H9 (cell line): ENCODE results near the gene FOXF2. TPM values are rescaled to one million over a fixed set of nuclear protein-coding genes. Genes with fewer than 3 reads are reported as not detected.
A peak's percentile ranks its signal among the peaks of the same experiment; 100 is the strongest.

Experiments used
- DNase-seq: peaks from one replicate; pipeline ENCODE4 v3.0.0-alpha.2; 2017
- H2AFZ ChIP-seq: one replicate; pipeline ENCODE4 v1.6.1; 2013; ENCODE audit warnings: mild to moderate bottlenecking, low read length, control low read depth, moderate library complexity
- H2AK5ac ChIP-seq: 2 replicates; pipeline ENCODE4 v1.6.1; 2013; ENCODE audit warnings: low read length, control low read depth, mixed read lengths; ENCODE audit not compliant: insufficient read length
- H2BK120ac ChIP-seq: one replicate; pipeline ENCODE4 v1.6.1; 2013; ENCODE audit warnings: low read depth, mild to moderate bottlenecking, low read length, control low read depth, inconsistent platforms; ENCODE audit not compliant: poor library complexity, severe bottlenecking
- H2BK12ac ChIP-seq: 2 replicates; pipeline ENCODE4 v1.6.1; 2013; ENCODE audit warnings: low read length, control low read depth, mixed read lengths, low read depth; ENCODE audit not compliant: insufficient read length
- H2BK15ac ChIP-seq: 2 replicates; pipeline ENCODE4 v1.6.1; 2013; ENCODE audit warnings: low read depth, low read length, control low read depth
- H2BK20ac ChIP-seq: one replicate; pipeline ENCODE4 v1.6.1; 2013; ENCODE audit warnings: low read depth, mild to moderate bottlenecking, low read length, control low read depth, inconsistent platforms; ENCODE audit not compliant: poor library complexity, severe bottlenecking
- H2BK5ac ChIP-seq: 2 replicates; pipeline ENCODE4 v1.6.1; 2013; ENCODE audit warnings: low read length, control low read depth, mixed read lengths; ENCODE audit not compliant: insufficient read length
- H3K14ac ChIP-seq: 2 replicates; pipeline ENCODE4 v1.6.1; 2013; ENCODE audit warnings: low read length, control low read depth; ENCODE audit not compliant: insufficient read depth
- H3K18ac ChIP-seq: 2 replicates; pipeline ENCODE4 v1.6.1; 2013; ENCODE audit warnings: low read depth, mild to moderate bottlenecking, mixed read lengths, low read length, control low read depth; ENCODE audit not compliant: insufficient read length
- H3K23ac ChIP-seq: 2 replicates; pipeline ENCODE4 v1.6.1; 2013; ENCODE audit warnings: low read length, control low read depth, mixed read lengths, low read depth; ENCODE audit not compliant: insufficient read length
- H3K23me2 ChIP-seq: 2 replicates; pipeline ENCODE4 v1.6.1; 2013; ENCODE audit warnings: low read depth, mild to moderate bottlenecking, mixed read lengths, low read length, control low read depth; ENCODE audit not compliant: insufficient read length, poor library complexity, severe bottlenecking
- H3K27ac ChIP-seq: 2 replicates; pipeline ENCODE4 v1.5.1; 2013; ENCODE audit warnings: low read length, control low read depth, mixed read lengths, low read depth; ENCODE audit not compliant: insufficient read length
- H3K27me3 ChIP-seq: 2 replicates; pipeline ENCODE4 v1.6.1; 2013; ENCODE audit warnings: low read length, control low read depth, inconsistent platforms; ENCODE audit not compliant: insufficient read depth
- H3K4ac ChIP-seq: 2 replicates; pipeline ENCODE4 v1.6.1; 2013; ENCODE audit warnings: low read depth, mild to moderate bottlenecking, control low read depth, inconsistent platforms, low read length, moderate library complexity
- H3K4me1 ChIP-seq: 2 replicates; pipeline ENCODE4 v1.6.1; 2013; ENCODE audit warnings: low read length, control low read depth, inconsistent platforms; ENCODE audit not compliant: insufficient read depth
- H3K4me2 ChIP-seq: 2 replicates; pipeline ENCODE4 v1.6.1; 2013; ENCODE audit warnings: low read length, control low read depth, mixed read lengths; ENCODE audit not compliant: insufficient read length, insufficient read depth
- H3K56ac ChIP-seq: 2 replicates; pipeline ENCODE4 v1.6.1; 2013; ENCODE audit warnings: low read depth, mild to moderate bottlenecking, mixed read lengths, low read length, control low read depth; ENCODE audit not compliant: insufficient read length
- H3K79me1 ChIP-seq: 2 replicates; pipeline ENCODE4 v1.6.1; 2013; ENCODE audit warnings: low read depth, mild to moderate bottlenecking, moderate library complexity, low read length, control low read depth, inconsistent platforms; ENCODE audit not compliant: insufficient read depth, poor library complexity, severe bottlenecking
- H3K79me2 ChIP-seq: 2 replicates; pipeline ENCODE4 v1.6.1; 2013; ENCODE audit warnings: low read length, control low read depth, inconsistent platforms; ENCODE audit not compliant: insufficient read depth
- H3K9ac ChIP-seq: 2 replicates; pipeline ENCODE4 v1.6.1; 2013; ENCODE audit warnings: low read length, control low read depth, mixed read lengths; ENCODE audit not compliant: insufficient read length; ENCODE audit errors: extremely low read depth
- H3K9me3 ChIP-seq: one replicate; pipeline ENCODE4 v1.6.1; 2013; ENCODE audit warnings: low read depth, low read length, inconsistent platforms; ENCODE audit not compliant: control insufficient read depth
- H3T11ph ChIP-seq: one replicate; pipeline ENCODE4 v1.6.1; 2013; ENCODE audit warnings: mild to moderate bottlenecking, low read length, control low read depth, inconsistent platforms
- H4K20me1 ChIP-seq: one replicate; pipeline ENCODE4 v1.6.1; 2013; ENCODE audit not compliant: control insufficient read depth, insufficient read length, insufficient read depth
- H4K5ac ChIP-seq: 2 replicates; pipeline ENCODE4 v1.6.1; 2013; ENCODE audit warnings: low read depth, mild to moderate bottlenecking, mixed read lengths, low read length, control low read depth; ENCODE audit not compliant: insufficient read length
- H4K8ac ChIP-seq: replicated peaks from 2 replicates; pipeline ENCODE4 v1.6.1; 2013; ENCODE audit warnings: low read length, control low read depth, mixed read lengths, low read depth; ENCODE audit not compliant: insufficient read length
- H4K91ac ChIP-seq: 2 replicates; pipeline ENCODE4 v1.6.1; 2013; ENCODE audit warnings: low read depth, mild to moderate bottlenecking, moderate library complexity, mixed read lengths, low read length, control low read depth; ENCODE audit not compliant: insufficient read length
- H3K27ac Mint-ChIP-seq, 3 experiments: 2 replicates in 2 of 3; 3 replicates in 1 of 3; pipeline ENCODE4 v1.8.0; 2020 to 2021; ENCODE audit warnings: mixed read lengths in 3 of 3, mild to moderate bottlenecking in 1 of 3, moderate library complexity in 1 of 3
- H3K27me3 Mint-ChIP-seq: 2 replicates; pipeline ENCODE4 v1.8.0; 2021; ENCODE audit warnings: low read depth, mild to moderate bottlenecking, moderate library complexity, mixed read lengths
- H3K36me3 Mint-ChIP-seq, 3 experiments: 2 replicates in 2 of 3; 3 replicates in 1 of 3; pipeline ENCODE4 v1.8.0; 2020 to 2021; ENCODE audit warnings: low read depth in 3 of 3, mixed read lengths in 3 of 3; ENCODE audit not compliant: insufficient read depth in 1 of 3
- H3K4me1 Mint-ChIP-seq, 2 experiments: 2 replicates each; pipeline ENCODE4 v1.8.0; 2020; ENCODE audit warnings: mixed read lengths in 2 of 2
- H3K4me3 Mint-ChIP-seq, 2 experiments: 2 replicates in 1 of 2; 3 replicates in 1 of 2; pipeline ENCODE4 v1.8.0; 2020 to 2021; ENCODE audit warnings: mild to moderate bottlenecking in 2 of 2, mixed read lengths in 2 of 2, moderate library complexity in 1 of 2
- H3K9me3 Mint-ChIP-seq, 2 experiments: 2 replicates in 1 of 2; 3 replicates in 1 of 2; pipeline ENCODE4 v1.8.0; 2020; ENCODE audit warnings: mild to moderate bottlenecking in 2 of 2, mixed read lengths in 2 of 2, moderate library complexity in 1 of 2
- WGBS: extraction: QIAGEN DNeasy Blood & Tissue Kit; methylation state at CpG from one replicate; pipeline ENCODE4 v1.1.7; 2013; ENCODE audit warnings: missing lambda C conversion rate, low lambda C conversion rate, mixed read lengths; ENCODE audit not compliant: insufficient read length; ENCODE audit errors: extremely low coverage; 5-methylcytosine and 5-hydroxymethylcytosine counted together
- total RNA-seq: library from RNA; stranded (reverse); gene quantifications from 2 replicates; pipeline ENCODE4 v1.2.1, GENCODE V29; 2021
- TF ChIP-seq, protein P1 (sequence below): fragments of 200-600 bp; sonication (generic); conservative IDR thresholded peaks from 3 replicates; pipeline ENCODE4 v1.8.0; 2021; ENCODE audit warnings: antibody characterized with exemption, mild to moderate bottlenecking

FOXF2 gene
- total RNA-seq, 1 experiment from 2014 or later: not detected

DNA sequence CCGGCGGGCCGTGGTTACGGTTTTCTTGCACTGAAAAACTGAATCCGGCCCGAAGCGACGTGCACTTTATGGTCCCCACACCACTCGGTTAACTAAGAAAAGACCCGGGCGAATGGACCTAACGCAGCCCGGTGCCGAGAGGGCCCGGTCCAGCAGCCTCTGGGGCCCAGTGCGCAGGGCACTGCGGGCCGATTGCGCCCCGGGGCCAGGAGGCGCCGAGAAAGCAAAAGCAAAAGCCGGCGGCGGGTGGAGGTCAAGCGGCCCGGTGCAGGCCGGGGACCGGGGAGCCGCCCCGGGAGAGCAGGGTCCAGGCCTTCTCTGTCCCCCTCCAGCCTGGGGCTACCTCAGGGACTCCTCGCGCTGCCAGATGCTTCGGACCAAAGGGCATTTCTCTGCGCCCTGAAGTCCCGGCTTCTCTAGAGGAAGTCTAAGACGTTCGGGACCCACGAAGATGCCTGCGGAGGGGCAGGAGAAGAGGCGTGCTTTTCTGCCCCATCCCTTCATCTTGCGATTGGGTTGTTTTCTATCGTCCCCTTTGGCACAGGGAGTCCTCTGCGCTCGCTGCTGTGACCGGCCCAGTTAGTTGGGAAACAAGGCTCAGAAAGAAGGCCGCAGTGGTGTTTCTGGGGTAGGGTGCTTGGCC lies 4.4 kb downstream of the FOXF2 start:
- Mint-ChIP-seq H3K4me1 (peaks cover 6 to 26% of the 10 kb centered on the region in 2 experiments), H3K36me3 (no peaks in the 10 kb centered on the region), H3K27me3 (peaks cover 94% of the 10 kb centered on the region), H3K4me3 (no peak overlapping the region; a peak in 1 of 5 replicates), H3K9me3 (peaks cover 2 to 19% of the 10 kb centered on the region in 2 experiments; a peak in 3 of 5 replicates), H3K27ac (no peak overlapping the region)
- no peaks in the 10 kb centered on the region for H3K79me2 ChIP-seq
- H4K91ac ChIP-seq: no peak overlapping the region
- no peak overlapping the region for H2AK5ac ChIP-seq
- no peak overlapping the region for H3K4ac ChIP-seq
- no peak overlapping the region for H4K8ac ChIP-seq
- H3K18ac ChIP-seq: peak overlapping the region; percentile 19
- no peak overlapping the region for H2BK120ac ChIP-seq
- no peak overlapping the region for H3K4me2 ChIP-seq
- no peak overlapping the region for H3T11ph ChIP-seq
- no peak overlapping the region for H3K9ac ChIP-seq
- H4K20me1 ChIP-seq: no peaks in the 10 kb centered on the region
- H3K79me1 ChIP-seq: no peaks in the 10 kb centered on the region
- H3K56ac ChIP-seq: no peak overlapping the region
- no peak overlapping the region for H3K27ac ChIP-seq
- no peak overlapping the region for H2BK20ac ChIP-seq
- H2BK5ac ChIP-seq: no peak overlapping the region
- no peak overlapping the region for H3K23ac ChIP-seq
- TF ChIP-seq, protein P1, sequence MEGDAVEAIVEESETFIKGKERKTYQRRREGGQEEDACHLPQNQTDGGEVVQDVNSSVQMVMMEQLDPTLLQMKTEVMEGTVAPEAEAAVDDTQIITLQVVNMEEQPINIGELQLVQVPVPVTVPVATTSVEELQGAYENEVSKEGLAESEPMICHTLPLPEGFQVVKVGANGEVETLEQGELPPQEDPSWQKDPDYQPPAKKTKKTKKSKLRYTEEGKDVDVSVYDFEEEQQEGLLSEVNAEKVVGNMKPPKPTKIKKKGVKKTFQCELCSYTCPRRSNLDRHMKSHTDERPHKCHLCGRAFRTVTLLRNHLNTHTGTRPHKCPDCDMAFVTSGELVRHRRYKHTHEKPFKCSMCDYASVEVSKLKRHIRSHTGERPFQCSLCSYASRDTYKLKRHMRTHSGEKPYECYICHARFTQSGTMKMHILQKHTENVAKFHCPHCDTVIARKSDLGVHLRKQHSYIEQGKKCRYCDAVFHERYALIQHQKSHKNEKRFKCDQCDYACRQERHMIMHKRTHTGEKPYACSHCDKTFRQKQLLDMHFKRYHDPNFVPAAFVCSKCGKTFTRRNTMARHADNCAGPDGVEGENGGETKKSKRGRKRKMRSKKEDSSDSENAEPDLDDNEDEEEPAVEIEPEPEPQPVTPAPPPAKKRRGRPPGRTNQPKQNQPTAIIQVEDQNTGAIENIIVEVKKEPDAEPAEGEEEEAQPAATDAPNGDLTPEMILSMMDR: no peak
- WGBS: no CpG with 5 or more reads among the region's 47 CpGs
- H3K9me3 ChIP-seq: no peaks in the 10 kb centered on the region
- H2AFZ ChIP-seq: no peak overlapping the region
- H3K23me2 ChIP-seq: peaks cover 3% of the 10 kb centered on the region
- H4K5ac ChIP-seq: no peak overlapping the region
- no peak overlapping the region; the same call in 1 of the 2 replicates for H3K14ac ChIP-seq
- no peak overlapping the region for H2BK12ac ChIP-seq
- no peak for DNase-seq
- no peak overlapping the region for H2BK15ac ChIP-seq
- H3K4me1 ChIP-seq: no peaks in the 10 kb centered on the region
- peaks cover 78% of the 10 kb centered on the region for H3K27me3 ChIP-seq
